Measurements from ENCODE around the gene PAX1. TPM values are rescaled to one million over a fixed set of nuclear protein-coding genes. Genes with fewer than 3 reads are reported as not detected.

The PAX1 gene
- total RNA-seq: not detected

DNA sequence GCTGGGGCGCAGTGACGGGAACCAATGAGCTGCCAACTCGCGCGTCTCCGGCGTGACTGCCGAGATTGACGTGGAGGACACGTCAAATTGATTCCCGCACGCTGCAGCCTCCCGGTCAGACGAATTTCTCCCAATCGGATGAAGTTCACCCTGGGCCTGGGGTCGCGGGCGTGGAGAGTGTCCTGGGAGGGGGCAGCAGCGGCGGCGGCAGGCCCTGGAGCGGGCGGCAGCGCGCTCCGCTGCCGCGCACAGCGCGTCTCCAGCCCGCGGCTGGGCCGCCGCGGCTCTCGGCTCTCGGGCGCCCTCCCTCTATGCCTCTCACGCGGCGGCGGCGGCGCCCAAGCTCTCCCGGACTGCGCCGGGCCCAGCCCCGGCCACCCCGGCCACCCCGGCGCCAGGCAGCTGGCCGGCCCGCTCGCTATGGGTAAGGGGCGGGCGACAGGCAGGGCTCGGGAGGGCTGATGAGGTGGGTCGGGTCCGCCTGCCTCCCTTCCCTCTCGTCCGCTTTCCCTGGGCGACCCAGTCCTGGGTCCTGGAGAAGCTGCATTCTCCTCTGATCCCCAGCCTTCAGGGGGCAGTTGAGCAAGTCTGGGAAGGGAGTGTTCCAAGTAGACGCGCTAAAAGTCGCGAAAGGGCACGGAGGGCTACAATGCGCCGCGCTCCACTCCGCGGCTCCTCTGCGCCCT is at the start of gene PAX1:
Gene PAX1 (plus strand): TSS at position 90 of the 686 bp plus-strand sequence. CDS start 49 bp downstream, at position 139.
- Histone ChIP-seq H3K9me3 (no peaks in the 10 kb centered on the region), H3K4me3 (no peak within 1 kb of the TSS), H3K27ac (no peak within 1 kb of the TSS), H3K4me1 (peaks cover 0 to 3% of the 10 kb centered on the region in 2 donors), H3K36me3 (no peaks in the 10 kb centered on the region), H3K27me3 (peaks cover 0 to 31% of the 10 kb centered on the region in 2 donors)
- intact Hi-C loops (cut with DNase I; ENCODE audit: low total_unique reads): no loop called here
- TF ChIP-seq, protein P1, sequence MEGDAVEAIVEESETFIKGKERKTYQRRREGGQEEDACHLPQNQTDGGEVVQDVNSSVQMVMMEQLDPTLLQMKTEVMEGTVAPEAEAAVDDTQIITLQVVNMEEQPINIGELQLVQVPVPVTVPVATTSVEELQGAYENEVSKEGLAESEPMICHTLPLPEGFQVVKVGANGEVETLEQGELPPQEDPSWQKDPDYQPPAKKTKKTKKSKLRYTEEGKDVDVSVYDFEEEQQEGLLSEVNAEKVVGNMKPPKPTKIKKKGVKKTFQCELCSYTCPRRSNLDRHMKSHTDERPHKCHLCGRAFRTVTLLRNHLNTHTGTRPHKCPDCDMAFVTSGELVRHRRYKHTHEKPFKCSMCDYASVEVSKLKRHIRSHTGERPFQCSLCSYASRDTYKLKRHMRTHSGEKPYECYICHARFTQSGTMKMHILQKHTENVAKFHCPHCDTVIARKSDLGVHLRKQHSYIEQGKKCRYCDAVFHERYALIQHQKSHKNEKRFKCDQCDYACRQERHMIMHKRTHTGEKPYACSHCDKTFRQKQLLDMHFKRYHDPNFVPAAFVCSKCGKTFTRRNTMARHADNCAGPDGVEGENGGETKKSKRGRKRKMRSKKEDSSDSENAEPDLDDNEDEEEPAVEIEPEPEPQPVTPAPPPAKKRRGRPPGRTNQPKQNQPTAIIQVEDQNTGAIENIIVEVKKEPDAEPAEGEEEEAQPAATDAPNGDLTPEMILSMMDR (IDR thresholded peaks at IDR 0.05): no peak
- no peak for TF ChIP-seq POLR2A (IDR thresholded peaks at IDR 0.05)
- no peak for DNase-seq

DNA sequence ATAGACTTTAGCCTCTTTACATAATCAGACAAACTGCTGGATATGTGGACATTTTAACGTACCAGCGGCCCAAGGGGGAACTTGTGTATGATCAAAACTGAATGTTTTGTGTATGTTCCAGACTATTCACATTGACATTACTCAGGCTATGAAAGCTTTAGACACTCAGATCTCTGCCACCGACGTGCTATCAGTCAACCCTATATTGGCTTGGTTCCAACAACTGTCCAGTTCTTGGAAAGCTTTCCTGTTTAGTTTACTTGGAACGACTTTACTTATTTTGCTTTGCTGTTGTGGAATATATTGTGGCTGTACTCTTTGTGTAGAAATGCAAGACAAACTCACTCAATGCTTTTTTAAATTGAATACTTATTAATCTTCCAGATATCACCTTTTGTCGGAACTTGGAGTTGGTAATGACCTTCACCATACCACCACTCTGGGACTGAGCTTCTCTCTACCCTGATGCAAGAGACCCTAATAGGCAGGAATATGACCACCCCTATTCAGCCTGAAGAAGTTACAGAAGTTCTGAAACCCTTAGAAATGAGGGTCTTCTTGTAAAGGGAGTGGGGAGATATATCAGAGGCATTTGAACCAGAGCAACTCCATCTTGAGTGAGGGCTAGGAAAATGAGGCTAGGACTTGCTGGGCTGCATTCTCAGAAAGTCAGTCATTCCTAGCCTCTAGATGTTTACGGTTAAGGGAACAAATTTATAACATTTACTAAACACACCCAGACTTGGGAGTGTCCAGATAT is 49.0 kb upstream of the PAX1 start:
- H3K27ac ChIP-seq: no peak overlapping the region
- no peaks in the 10 kb centered on the region for H3K27me3 ChIP-seq
- intact Hi-C loops (cut with DNase I; ENCODE audit: low total_unique reads): no loop called here
- no peaks in the 10 kb centered on the region for H3K36me3 ChIP-seq
- no peak for TF ChIP-seq POLR2A (IDR thresholded peaks at IDR 0.05)
- TF ChIP-seq, protein P1 (IDR thresholded peaks at IDR 0.05): no peak
- no peaks in the 10 kb centered on the region for H3K4me1 ChIP-seq
- no peak overlapping the region for H3K4me3 ChIP-seq
- no peaks in the 10 kb centered on the region for H3K9me3 ChIP-seq
- DNase-seq: no peak

DNA sequence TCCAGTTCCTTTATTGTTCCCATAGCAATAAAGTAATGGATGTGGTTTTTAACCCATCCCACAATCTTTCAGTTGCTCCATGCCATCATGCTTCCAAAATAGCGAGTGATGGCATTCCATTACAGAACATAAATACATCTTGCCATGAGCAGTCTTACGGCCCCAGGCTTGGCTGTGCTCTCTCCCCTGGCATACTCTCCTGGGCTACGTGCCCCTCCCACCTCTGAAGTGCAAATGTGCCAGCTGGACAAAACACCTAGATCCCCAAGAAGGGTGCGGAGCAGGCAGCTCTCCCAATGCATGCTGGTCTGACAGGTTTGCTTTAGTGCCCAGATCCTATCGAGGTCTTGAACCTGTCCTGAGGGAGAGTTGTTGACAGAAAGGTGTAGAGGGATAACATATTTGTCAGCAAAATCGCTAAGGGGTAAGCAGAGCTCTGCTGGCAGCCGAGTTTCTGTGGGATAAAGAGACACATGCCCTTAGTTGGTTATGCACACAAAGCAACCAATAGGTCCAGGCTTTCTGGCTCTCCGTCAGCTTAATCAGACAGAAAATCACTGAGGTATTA is 43.9 kb upstream of the PAX1 start:
- TF ChIP-seq, protein P1 (IDR thresholded peaks at IDR 0.05): no peak
- TF ChIP-seq POLR2A (IDR thresholded peaks at IDR 0.05): no peak
- DNase-seq: no peak
- no peak overlapping the region for H3K27ac ChIP-seq
- no peaks in the 10 kb centered on the region for H3K27me3 ChIP-seq
- H3K36me3 ChIP-seq: no peaks in the 10 kb centered on the region
- H3K4me3 ChIP-seq: no peak overlapping the region
- no peaks in the 10 kb centered on the region for H3K4me1 ChIP-seq
- H3K9me3 ChIP-seq: no peaks in the 10 kb centered on the region
- intact Hi-C loops (cut with DNase I; ENCODE audit: low total_unique reads): no loop called here

DNA sequence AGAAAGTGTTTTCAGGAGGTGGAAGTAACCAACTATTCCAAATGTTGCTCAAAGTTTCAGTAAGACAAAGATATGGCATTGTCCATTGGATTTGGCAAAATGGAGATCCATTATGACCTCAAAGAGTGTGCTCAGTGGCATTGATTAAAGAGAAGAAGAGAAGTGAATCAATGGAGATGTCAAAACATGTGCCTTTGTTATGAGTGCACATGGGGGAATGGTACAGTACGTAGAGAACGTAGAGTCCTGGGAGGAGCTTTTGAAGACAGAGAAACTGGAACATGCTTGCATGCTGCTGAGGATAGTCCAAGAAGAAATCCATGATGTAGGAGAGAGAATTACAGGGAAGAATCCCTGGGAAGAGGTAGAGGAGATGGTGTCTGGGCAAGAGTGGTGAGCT is 42.0 kb upstream of the PAX1 start:
- H3K27ac ChIP-seq: no peak overlapping the region
- intact Hi-C loops (cut with DNase I; ENCODE audit: low total_unique reads): no loop called here
- no peaks in the 10 kb centered on the region for H3K9me3 ChIP-seq
- no peaks in the 10 kb centered on the region for H3K36me3 ChIP-seq
- no peak overlapping the region for H3K4me3 ChIP-seq
- no peaks in the 10 kb centered on the region for H3K27me3 ChIP-seq
- no peak for DNase-seq
- H3K4me1 ChIP-seq: no peaks in the 10 kb centered on the region
- TF ChIP-seq POLR2A (IDR thresholded peaks at IDR 0.05): no peak
- TF ChIP-seq, protein P1 (IDR thresholded peaks at IDR 0.05): no peak

Data from uterus (tissue), 4 donors.